ENCODE results near the gene RCCD1.

RCCD1 gene

DNA sequence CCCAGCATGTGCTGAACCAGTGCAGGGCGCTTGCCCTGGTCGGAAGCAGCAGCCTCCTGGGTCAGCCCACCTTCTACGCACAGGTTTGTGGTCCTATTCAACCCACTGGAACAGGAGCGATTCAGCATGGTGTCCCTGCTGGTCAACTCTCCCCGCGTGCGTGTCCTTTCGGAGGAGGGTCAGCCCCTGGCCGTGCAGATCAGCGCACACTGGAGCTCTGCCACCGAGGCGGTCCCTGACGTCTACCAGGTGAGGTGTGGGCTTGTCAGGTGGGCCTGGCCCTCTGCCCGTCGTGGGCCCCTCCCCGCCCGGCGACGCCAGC is 43.4 kb upstream of the RCCD1 start:
- H3K36me3 ChIP-seq (ENCODE audit: control insufficient read depth, insufficient read depth, low read length): no peaks in the 10 kb centered on the region
- H3K9ac ChIP-seq: no peak overlapping the region
- no peaks in the 10 kb centered on the region for H3K79me2 ChIP-seq
- H3K9me3 ChIP-seq (ENCODE audit: control insufficient read depth, low read length): no peaks in the 10 kb centered on the region
- TF ChIP-seq, protein P1, sequence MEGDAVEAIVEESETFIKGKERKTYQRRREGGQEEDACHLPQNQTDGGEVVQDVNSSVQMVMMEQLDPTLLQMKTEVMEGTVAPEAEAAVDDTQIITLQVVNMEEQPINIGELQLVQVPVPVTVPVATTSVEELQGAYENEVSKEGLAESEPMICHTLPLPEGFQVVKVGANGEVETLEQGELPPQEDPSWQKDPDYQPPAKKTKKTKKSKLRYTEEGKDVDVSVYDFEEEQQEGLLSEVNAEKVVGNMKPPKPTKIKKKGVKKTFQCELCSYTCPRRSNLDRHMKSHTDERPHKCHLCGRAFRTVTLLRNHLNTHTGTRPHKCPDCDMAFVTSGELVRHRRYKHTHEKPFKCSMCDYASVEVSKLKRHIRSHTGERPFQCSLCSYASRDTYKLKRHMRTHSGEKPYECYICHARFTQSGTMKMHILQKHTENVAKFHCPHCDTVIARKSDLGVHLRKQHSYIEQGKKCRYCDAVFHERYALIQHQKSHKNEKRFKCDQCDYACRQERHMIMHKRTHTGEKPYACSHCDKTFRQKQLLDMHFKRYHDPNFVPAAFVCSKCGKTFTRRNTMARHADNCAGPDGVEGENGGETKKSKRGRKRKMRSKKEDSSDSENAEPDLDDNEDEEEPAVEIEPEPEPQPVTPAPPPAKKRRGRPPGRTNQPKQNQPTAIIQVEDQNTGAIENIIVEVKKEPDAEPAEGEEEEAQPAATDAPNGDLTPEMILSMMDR (IDR thresholded peaks at IDR 0.05): no peak
- H3K27me3 ChIP-seq (ENCODE audit: control insufficient read depth, insufficient read depth, low read length): no peaks in the 10 kb centered on the region
- H2AFZ ChIP-seq: no peak overlapping the region
- H3K4me1 ChIP-seq: no peaks in the 10 kb centered on the region
- no peak overlapping the region for H3K4me2 ChIP-seq (ENCODE audit: low read length)
- no peak overlapping the region for H3K4me3 ChIP-seq (ENCODE audit: low read depth, low read length)
- no peak overlapping the region for H3K27ac ChIP-seq

DNA sequence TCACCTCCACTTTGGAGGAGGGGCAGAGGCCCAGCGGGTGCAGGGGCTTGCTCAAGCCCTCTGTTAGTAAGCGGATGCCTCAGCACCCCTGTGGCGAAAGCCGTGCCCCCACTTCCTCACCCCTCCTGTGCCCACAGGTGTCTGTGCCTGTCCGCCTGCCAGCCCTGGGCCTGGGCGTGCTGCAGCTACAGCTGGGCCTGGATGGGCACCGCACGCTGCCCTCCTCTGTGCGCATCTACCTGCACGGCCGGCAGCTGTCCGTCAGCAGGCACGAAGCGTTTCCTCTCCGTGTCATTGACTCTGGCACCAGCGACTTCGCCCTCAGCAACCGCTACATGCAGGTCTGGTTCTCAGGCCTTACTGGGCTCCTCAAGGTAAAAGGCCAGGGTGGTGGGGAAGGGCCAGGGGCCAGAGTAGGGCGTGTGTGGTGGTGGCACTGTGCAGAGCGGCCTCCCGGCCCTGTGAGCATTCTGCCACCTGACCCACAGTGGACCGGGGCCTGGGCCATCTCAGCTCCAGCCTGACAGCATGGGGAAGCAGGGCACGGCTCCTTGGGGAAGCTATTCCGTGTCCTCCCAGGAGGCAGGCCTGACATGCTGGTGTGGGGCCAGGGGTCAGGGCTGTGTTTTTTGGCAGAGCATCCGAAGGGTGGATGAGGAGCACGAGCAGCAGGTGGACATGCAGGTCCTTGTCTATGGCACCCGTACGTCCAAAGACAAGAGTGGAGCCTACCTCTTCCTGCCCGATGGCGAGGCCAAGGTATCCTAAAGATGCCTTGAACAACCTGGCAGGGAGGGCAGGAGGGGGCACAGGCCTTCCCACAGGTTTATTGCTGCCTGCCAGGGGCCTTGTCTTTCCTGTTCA is 42.5 kb upstream of the RCCD1 start:
- H2AFZ ChIP-seq: no peak overlapping the region
- H3K4me1 ChIP-seq: no peaks in the 10 kb centered on the region
- no peak overlapping the region for H3K4me3 ChIP-seq (ENCODE audit: low read depth, low read length)
- H3K4me2 ChIP-seq (ENCODE audit: low read length): no peak overlapping the region
- no peaks in the 10 kb centered on the region for H3K36me3 ChIP-seq (ENCODE audit: control insufficient read depth, insufficient read depth, low read length)
- no peaks in the 10 kb centered on the region for H3K27me3 ChIP-seq (ENCODE audit: control insufficient read depth, insufficient read depth, low read length)
- no peaks in the 10 kb centered on the region for H3K79me2 ChIP-seq
- H3K9ac ChIP-seq: no peak overlapping the region
- H3K27ac ChIP-seq: no peak overlapping the region
- no peaks in the 10 kb centered on the region for H3K9me3 ChIP-seq (ENCODE audit: control insufficient read depth, low read length)
- TF ChIP-seq, protein P1 (IDR thresholded peaks at IDR 0.05): no peak

DNA sequence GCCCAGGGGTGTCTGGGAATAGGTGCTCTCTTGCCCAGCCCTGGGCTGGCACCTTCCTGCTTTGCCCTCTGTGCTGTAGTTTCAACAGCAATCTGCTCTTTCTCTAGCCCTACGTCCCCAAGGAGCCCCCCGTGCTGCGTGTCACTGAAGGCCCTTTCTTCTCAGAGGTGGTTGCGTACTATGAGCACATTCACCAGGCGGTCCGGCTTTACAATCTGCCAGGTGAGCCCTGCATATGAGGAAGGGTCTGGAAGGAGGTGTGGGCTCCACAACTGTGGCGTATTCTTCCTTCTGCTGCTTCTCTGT is 42.0 kb upstream of the RCCD1 start:
- Histone ChIP-seq H2AFZ (no peak overlapping the region), H3K36me3 (ENCODE audit: control insufficient read depth, insufficient read depth, low read length) (no peaks in the 10 kb centered on the region), H3K4me2 (ENCODE audit: low read length) (no peak overlapping the region), H3K9ac (no peak overlapping the region), H3K4me3 (ENCODE audit: low read depth, low read length) (no peak overlapping the region), H3K9me3 (ENCODE audit: control insufficient read depth, low read length) (no peaks in the 10 kb centered on the region), H3K27ac (no peak overlapping the region), H3K4me1 (no peaks in the 10 kb centered on the region), H3K79me2 (no peaks in the 10 kb centered on the region), H3K27me3 (ENCODE audit: control insufficient read depth, insufficient read depth, low read length) (no peaks in the 10 kb centered on the region)
- TF ChIP-seq, protein P1 (IDR thresholded peaks at IDR 0.05): no peak

DNA sequence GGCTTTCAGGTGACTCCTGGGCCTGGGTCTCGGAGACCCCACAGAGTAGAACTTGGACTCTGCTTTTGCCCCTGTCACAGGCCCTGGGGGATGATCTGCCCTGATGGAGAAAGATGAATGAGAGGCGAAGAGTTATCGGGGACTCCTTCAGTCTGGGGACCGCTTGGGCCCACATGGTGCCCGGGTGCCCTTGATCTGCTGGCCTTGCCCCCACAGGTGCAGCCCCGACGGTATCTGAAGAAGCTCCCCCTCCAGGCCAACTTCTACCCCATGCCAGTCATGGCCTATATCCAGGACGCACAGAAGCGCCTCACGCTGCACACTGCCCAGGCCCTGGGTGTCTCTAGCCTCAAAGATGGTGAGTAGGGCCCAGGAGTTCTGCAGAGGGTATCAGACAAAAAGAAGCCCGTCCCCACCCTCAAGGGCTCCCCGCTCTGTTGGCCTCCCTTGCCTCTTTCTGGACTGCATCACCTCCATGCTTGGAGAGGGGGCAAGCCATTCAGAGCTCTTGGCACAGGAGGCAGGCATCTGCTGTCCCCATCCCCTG is 41.2 kb upstream of the RCCD1 start:
- Histone ChIP-seq H3K4me3 (ENCODE audit: low read depth, low read length) (no peak overlapping the region), H2AFZ (no peak overlapping the region), H3K27me3 (ENCODE audit: control insufficient read depth, insufficient read depth, low read length) (no peaks in the 10 kb centered on the region), H3K4me1 (no peaks in the 10 kb centered on the region), H3K4me2 (ENCODE audit: low read length) (no peak overlapping the region), H3K36me3 (ENCODE audit: control insufficient read depth, insufficient read depth, low read length) (no peaks in the 10 kb centered on the region), H3K9ac (no peak overlapping the region), H3K9me3 (ENCODE audit: control insufficient read depth, low read length) (no peaks in the 10 kb centered on the region), H3K79me2 (no peaks in the 10 kb centered on the region), H3K27ac (no peak overlapping the region)
- TF ChIP-seq, protein P1 (IDR thresholded peaks at IDR 0.05): no peak

Measured in parathyroid adenoma (tissue), 2 donors.